GM19463 (cell line): ENCODE results near the gene CT45A6.
"Not testable (repeated sequence)": the region's sequence is repeated elsewhere in the genome, so short reads cannot be mapped to it uniquely, and the experiment has no call there.

ENCODE experiments used
- ATAC-seq: cut with Tn5 transposase; IDR thresholded peaks from one replicate; pipeline ENCODE4 v1.9.1; 2021; ENCODE audit warnings: mild to moderate bottlenecking, moderate library complexity; ENCODE audit not compliant: unreplicated experiment

The CT45A6 gene, protein sequence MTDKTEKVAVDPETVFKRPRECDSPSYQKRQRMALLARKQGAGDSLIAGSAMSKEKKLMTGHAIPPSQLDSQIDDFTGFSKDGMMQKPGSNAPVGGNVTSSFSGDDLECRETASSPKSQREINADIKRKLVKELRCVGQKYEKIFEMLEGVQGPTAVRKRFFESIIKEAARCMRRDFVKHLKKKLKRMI

DNA sequence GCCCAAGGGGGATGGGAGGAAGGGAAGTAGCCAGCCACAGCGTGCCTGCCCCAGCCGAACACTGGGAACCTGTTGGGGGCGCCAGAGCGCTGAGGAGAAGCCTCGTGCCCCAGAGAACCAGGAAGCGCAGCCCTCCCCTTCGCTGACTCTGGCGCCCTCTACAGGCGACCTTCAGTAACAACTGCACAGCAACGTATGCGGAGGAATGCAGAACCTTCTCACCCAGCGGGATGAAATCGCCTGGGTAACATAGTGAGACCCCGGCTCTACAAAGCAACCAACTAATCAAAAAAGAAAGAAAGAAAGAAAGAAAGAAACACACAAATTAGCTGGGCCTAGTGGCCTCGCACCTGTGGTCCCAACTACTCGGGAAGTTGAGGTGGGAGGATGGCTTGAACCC is at the start of gene CT45A6:
Gene CT45A6 (minus strand): TSS at position 101 of the 400 bp plus-strand sequence. CDS start 3,794 bp downstream, outside the sequence.
- not testable (repeated sequence) for ATAC-seq

DNA sequence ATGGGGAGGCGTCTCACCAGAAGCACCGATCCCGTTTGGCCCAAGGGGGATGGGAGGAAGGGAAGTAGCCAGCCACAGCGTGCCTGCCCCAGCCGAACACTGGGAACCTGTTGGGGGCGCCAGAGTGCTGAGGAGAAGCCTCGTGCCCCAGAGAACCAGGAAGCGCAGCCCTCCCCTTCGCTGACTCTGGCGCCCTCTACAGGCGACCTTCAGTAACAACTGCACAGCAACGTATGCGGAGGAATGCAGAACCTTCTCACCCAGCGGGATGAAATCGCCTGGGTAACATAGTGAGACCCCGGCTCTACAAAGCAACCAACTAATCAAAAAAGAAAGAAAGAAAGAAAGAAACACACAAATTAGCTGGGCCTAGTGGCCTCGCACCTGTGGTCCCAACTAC is 34.6 kb upstream of the CT45A6 start, which contains the start of gene CT45A7:
Gene CT45A7 (minus strand): TSS at position 101 of the 400 bp plus-strand sequence. CDS start 3,747 bp downstream, outside the sequence.
- not testable (repeated sequence) for ATAC-seq

DNA sequence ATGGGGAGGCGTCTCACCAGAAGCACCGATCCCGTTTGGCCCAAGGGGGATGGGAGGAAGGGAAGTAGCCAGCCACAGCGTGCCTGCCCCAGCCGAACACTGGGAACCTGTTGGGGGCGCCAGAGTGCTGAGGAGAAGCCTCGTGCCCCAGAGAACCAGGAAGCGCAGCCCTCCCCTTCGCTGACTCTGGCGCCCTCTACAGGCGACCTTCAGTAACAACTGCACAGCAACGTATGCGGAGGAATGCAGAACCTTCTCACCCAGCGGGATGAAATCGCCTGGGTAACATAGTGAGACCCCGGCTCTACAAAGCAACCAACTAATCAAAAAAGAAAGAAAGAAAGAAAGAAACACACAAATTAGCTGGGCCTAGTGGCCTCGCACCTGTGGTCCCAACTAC is 17.3 kb upstream of the CT45A6 start, which contains the start of gene CT45A2:
Gene CT45A2 (minus strand): TSS at position 101 of the 400 bp plus-strand sequence. CDS start 3,747 bp downstream, outside the sequence.
- not testable (repeated sequence) for ATAC-seq

DNA sequence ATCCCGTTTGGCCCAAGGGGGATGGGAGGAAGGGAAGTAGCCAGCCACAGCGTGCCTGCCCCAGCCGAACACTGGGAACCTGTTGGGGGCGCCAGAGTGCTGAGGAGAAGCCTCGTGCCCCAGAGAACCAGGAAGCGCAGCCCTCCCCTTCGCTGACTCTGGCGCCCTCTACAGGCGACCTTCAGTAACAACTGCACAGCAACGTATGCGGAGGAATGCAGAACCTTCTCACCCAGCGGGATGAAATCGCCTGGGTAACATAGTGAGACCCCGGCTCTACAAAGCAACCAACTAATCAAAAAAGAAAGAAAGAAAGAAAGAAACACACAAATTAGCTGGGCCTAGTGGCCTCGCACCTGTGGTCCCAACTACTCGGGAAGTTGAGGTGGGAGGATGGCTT is 17.2 kb downstream of the CT45A6 start, which contains the start of gene CT45A5:
Gene CT45A5 (minus strand): TSS at position 101 of the 400 bp plus-strand sequence. CDS start 3,774 bp downstream, outside the sequence.
- not testable (repeated sequence) for ATAC-seq

DNA sequence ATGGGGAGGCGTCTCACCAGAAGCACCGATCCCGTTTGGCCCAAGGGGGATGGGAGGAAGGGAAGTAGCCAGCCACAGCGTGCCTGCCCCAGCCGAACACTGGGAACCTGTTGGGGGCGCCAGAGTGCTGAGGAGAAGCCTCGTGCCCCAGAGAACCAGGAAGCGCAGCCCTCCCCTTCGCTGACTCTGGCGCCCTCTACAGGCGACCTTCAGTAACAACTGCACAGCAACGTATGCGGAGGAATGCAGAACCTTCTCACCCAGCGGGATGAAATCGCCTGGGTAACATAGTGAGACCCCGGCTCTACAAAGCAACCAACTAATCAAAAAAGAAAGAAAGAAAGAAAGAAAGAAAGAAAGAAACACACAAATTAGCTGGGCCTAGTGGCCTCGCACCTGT is 34.5 kb downstream of the CT45A6 start, which contains the start of gene CT45A3:
Gene CT45A3 (minus strand): TSS at position 101 of the 400 bp plus-strand sequence. CDS start 3,747 bp downstream, outside the sequence.
- ATAC-seq: not testable (repeated sequence)

DNA sequence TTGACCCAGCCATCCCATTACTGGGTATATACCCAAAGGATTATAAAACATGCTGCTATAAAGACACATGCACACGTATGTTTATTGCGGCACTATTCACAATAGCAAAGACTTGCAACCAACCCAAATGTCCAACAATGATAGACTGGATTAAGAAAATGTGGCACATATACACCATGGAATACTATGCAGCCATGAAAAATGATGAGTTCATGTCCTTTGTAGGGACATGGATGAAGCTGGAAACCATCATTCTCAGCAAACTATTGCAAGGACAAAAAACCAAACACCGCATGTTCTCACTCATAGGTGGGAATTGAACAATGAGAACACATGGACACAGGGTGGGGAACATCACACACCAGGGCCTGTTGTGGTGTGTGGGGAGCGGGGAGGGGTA is 57.8 kb downstream of the CT45A6 start:
- not testable (repeated sequence) for ATAC-seq
